GM12873 (cell line): ENCODE data around the gene IMMP2L.

Experiments
- TF ChIP-seq, protein P1 (sequence below): IDR thresholded peaks from 2 replicates; pipeline ENCODE4 v1.5.1; 2012; ENCODE audit warnings: low read depth, mild to moderate bottlenecking, moderate library complexity, low read length, control low read depth; ENCODE audit not compliant: insufficient read depth; ENCODE audit errors: missing control alignments

IMMP2L gene

DNA sequence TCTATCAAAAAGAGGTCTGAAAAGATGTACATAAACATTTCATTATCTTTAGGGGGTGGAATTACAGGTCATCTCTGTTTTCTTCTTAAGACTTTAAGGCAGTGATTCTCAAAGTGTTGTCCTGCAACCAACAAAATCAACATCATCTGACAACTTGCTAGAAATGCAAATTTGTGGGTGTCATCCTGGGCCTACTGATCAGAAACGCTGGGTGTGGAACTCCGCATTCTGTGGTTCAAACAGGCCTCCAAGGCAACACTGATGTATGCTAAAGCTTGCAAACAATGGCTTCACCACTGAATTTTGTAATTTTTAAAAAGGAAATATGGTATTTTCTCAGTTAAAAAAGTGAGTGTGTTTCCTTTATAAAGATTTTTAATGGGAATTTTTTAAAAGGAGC is 873.4 kb downstream of the IMMP2L start:
- TF ChIP-seq, protein P1, sequence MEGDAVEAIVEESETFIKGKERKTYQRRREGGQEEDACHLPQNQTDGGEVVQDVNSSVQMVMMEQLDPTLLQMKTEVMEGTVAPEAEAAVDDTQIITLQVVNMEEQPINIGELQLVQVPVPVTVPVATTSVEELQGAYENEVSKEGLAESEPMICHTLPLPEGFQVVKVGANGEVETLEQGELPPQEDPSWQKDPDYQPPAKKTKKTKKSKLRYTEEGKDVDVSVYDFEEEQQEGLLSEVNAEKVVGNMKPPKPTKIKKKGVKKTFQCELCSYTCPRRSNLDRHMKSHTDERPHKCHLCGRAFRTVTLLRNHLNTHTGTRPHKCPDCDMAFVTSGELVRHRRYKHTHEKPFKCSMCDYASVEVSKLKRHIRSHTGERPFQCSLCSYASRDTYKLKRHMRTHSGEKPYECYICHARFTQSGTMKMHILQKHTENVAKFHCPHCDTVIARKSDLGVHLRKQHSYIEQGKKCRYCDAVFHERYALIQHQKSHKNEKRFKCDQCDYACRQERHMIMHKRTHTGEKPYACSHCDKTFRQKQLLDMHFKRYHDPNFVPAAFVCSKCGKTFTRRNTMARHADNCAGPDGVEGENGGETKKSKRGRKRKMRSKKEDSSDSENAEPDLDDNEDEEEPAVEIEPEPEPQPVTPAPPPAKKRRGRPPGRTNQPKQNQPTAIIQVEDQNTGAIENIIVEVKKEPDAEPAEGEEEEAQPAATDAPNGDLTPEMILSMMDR = no peak

DNA sequence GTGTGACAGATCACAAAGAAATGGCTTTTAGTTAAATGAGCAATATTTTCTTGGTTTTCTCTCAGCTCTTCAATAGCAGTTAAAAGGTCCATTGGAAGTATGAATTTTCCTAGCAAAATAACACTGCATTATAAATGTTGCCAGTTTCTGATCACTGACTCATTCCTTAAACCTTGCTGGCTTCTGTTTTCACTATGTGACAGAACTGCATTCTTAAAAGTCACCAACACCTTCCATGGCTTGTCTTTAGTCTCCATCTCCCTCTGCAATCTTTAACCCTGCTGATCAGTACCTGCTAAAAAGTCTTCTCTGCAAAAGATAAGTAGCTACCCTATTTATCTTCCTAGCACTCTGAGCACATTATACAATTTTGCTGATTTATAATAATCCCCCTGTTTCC is 876.4 kb downstream of the IMMP2L start:
- TF ChIP-seq, protein P1 = no peak

DNA sequence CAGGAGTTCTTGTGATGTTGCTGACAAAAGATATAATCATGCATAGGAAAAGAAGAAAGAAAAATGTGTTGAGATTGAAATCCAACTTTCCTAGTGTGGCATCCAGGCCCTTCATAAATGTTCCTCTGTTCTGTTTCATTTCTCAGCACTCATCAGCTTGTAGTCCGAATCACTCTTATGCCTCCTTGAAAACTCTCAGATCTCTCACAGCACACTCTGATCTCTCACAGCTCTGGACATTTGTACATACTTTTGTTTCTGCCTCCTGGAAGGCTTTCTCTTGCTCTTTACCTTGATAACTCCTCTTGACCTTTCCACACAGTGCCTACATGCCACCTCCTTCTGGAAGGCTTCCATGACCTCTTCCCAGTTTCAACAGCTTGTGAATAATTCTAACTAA is 880.4 kb downstream of the IMMP2L start:
- TF ChIP-seq, protein P1 = no peak

DNA sequence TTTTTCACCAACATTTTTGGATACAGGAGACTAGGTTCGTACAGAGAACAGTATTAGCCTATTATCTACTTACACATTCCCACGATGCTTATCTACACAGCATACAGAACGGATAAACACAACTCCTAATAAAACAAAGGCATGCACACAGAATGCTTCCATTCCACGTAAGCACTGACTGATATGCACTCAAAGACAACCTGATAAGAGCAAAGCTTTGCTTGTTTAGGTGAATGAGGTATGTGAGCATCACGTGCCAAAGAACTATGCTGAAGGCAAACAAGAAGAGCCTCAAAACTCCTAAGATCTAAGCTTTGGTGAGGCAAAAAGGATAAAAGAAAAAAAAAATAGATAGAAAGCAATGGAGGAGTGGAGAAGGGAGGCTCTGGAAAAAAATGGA is 884.9 kb downstream of the IMMP2L start:
- TF ChIP-seq, protein P1 = no peak

DNA sequence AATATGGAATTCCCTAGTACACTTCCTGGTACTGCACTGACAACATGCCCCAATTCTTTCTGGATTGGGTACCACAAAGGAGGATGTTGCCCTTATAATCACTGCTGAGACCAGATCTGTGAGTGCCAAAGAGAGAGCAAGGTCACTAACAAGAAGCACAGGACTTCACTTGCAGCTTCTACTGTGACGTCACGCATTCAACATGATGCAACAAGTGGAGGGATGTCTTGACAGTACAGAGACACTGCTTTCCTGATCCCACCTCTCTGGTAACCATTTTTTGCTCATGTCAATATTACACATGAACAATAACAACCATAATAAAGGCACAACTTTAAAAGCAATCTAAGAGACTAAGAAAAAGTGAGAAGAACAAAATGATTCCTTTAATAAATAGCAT is 885.5 kb downstream of the IMMP2L start:
- TF ChIP-seq, protein P1 = no peak

DNA sequence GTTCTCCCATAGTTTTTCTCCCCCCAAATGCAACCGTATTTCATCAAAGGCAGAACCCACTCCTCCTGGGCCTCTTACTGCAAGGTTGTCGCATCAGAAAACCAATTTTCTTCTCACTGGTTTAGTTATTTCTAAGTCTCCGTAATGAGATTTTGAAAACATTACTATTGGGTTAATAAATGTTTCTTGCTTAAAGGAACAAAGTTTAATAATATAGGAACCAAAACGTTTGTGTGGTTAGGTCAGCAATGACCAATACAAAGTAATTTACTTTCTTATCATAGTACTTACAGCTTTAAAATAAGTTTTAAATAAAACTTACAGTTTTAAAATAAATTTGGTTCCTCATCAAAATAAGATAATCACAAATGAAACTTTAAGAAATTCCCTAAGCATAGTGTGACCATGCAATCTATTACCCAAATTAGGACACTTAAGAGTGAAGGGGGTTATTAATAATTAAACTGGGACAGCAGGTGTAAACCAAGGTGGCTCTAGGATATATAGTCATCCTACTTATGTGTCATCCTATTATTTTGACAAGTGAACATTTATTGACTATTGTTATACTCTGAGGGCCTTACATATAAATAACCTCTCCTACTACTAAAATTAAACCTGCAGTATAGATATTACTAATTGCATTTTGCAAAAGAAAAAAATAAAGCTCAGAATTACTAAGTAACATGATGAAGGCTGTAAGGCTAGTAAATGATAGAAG is 886.7 kb downstream of the IMMP2L start:
- TF ChIP-seq, protein P1 = no peak

DNA sequence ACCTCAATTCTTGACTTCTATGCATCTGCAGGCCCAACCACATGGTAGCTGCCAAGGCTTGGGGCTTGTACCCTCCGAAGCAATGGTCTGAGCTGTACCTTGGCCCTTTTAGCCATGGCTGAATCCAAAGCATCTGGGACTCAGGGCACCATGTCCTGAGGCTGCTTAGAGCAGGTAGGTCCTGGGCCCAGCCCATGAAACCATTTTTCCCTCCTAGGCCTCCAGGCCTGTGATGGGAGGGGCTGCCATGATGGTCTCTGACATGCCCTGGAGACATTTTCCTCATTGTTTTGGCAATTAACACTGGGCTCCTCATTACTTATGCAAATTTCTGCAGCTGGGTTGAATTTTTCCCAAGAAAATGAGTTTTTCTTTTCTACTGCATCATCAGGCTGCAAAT is 889.1 kb downstream of the IMMP2L start:
- TF ChIP-seq, protein P1 = no peak
